ENCODE data around the gene SAFB. TPM values are rescaled to one million over a fixed set of nuclear protein-coding genes. Genes with fewer than 3 reads are reported as not detected.

SAFB gene
- total and polyA plus RNA-seq, 2 of the 13 experiments (the other 11 are each of a cell fraction or from before 2014, with no cell fraction given) = 21.0 to 28.4 TPM

- TF ChIP-seq ZNF644 (CRISPR knock-in tag; IDR thresholded peaks at IDR 0.05; ENCODE audit: low read depth) = no peak
- 0 out of 4 replicates have a peak, but pooled peaks of 1 of the 2 experiments have one; percentile 3 for TF ChIP-seq POLR2A (IDR thresholded peaks at IDR 0.05; ENCODE audit: insufficient read depth in 1 of 2, low read depth in 2 of 2, low read length in 2 of 2)
- intact Hi-C loops (cut with micrococcal nuclease; ENCODE audit: unreplicated experiment) = no loop called here
- Histone ChIP-seq H3K36me3 (replicated peaks in 1 of 2; ENCODE audit: control insufficient read depth in 1 of 2, insufficient read depth in 2 of 2, low read length in 2 of 2) (peaks cover 0 to 3% of the 10 kb centered on the region in 2 experiments; a peak in 1 of 5 replicates), H3K27ac (ENCODE audit: extremely low read length, insufficient read depth, low read length) (no peak overlapping the region), H3K9ac (ENCODE audit: insufficient read depth, low read depth, low read length) (no peak overlapping the region), H3K4me1 (ENCODE audit: insufficient read depth, low read length) (peaks cover 24% of the 10 kb centered on the region), H4K20me1 (ENCODE audit: insufficient read depth, low read length) (no peaks in the 10 kb centered on the region), H3K27me3 (ENCODE audit: control insufficient read depth in 1 of 2, insufficient read depth in 2 of 2, low read length in 2 of 2) (no peaks in the 10 kb centered on the region; a peak in 1 of 5 replicates), H3K79me2 (ENCODE audit: insufficient read depth, low read length) (peaks cover 7% of the 10 kb centered on the region), H3K4me3 (replicated peaks in 1 of 3; ENCODE audit: insufficient read depth in 1 of 3, low read depth in 2 of 3, low read length in 3 of 3) (no peak overlapping the region), H2AFZ (ENCODE audit: low read length) (no peak overlapping the region), H3K9me3 (ENCODE audit: low read length) (no peaks in the 10 kb centered on the region), H3K4me2 (ENCODE audit: low read depth, low read length) (no peak overlapping the region)
- BruUV-seq (replicated peaks) = no TSS peak
- POLR2A ChIA-PET = interaction anchor here (0.7 kb wide), 1 partner anchor 13 kb away, joined by 3 read pairs; the partner anchor contains the start of gene RPL36
- in situ Hi-C loops (cut with HindIII; ENCODE audit: extremely low pct_ligation_motif_present, low pct_unique_long_range_greater_than_20kb) = no loop called here
- CTCF ChIA-PET (ENCODE audit: low intra/inter-chr PET ratio, low total read pairs) = no interaction called here
- no peak for FAIRE-seq
- no peak for ATAC-seq
- no peak for DNase-seq (ENCODE audit: low spot score)
- WGBS (ENCODE audit: low lambda C conversion rate) = 60% methylated on average over 1 of the region's 13 CpGs
These were observed 53.9 kb downstream of the SAFB start for GRCh38 chr19:5676772-5677105.

DNA sequence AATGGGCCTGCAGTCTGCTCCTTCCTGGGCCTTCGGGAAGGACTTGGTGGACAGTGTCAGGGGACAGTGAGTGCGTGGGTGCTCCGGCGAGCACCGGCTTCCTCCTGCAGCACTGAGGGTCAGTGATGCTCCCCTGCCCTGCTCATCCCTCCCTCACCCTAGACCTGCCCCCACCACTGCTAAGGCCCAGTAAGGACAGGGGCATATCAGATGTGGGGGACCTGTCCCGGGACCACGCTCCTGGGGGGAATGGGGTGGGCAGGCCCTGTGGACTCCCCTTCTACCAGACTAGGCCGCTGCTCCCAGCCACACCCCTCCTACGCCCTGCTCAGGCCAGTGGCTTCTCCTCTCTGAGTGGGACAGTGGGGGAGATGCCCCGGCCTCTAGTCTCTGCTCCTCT is 54.3 kb downstream of the SAFB start:
- intact Hi-C loops (cut with micrococcal nuclease; ENCODE audit: unreplicated experiment) = no loop called here
- TF ChIP-seq ZNF724P (CRISPR knock-in tag; IDR thresholded peaks at IDR 0.05; ENCODE audit: borderline replicate concordance) (no peak), KLF15 (CRISPR knock-in tag; IDR thresholded peaks at IDR 0.05; ENCODE audit: borderline replicate concordance) (no peak), NFRKB (IDR thresholded peaks at IDR 0.05) (no peak), ZNF782 (CRISPR knock-in tag; IDR thresholded peaks at IDR 0.05; ENCODE audit: borderline replicate concordance) (no peak), ZBTB1 (CRISPR knock-in tag; IDR thresholded peaks at IDR 0.05; ENCODE audit: borderline replicate concordance) (no peak), ZNF761 (CRISPR knock-in tag; conservative IDR thresholded peaks at IDR 0.05) (no peak), MTF2 (CRISPR knock-in tag; IDR thresholded peaks at IDR 0.05; ENCODE audit: borderline replicate concordance) (no peak), AGO1 (IDR thresholded peaks at IDR 0.05; ENCODE audit: low read depth, low read length, poor library complexity, severe bottlenecking) (no peak), ZNF30 (CRISPR knock-in tag; IDR thresholded peaks at IDR 0.05) (no peak), FOSL1 (CRISPR knock-in tag; IDR thresholded peaks at IDR 0.05; ENCODE audit: borderline replicate concordance) (no peak), ZNF713 (CRISPR knock-in tag; IDR thresholded peaks at IDR 0.05) (no peak), MAFK (conservative IDR thresholded peaks at IDR 0.05 in 1 of 2, IDR thresholded peaks at IDR 0.05 in 1 of 2; ENCODE audit: low read length in 2 of 2) (no peak), ZSCAN25 (CRISPR knock-in tag; IDR thresholded peaks at IDR 0.05) (no peak), SIN3B (IDR thresholded peaks at IDR 0.05; ENCODE audit: low read length) (no peak)
- TF ChIP-seq, protein P1, sequence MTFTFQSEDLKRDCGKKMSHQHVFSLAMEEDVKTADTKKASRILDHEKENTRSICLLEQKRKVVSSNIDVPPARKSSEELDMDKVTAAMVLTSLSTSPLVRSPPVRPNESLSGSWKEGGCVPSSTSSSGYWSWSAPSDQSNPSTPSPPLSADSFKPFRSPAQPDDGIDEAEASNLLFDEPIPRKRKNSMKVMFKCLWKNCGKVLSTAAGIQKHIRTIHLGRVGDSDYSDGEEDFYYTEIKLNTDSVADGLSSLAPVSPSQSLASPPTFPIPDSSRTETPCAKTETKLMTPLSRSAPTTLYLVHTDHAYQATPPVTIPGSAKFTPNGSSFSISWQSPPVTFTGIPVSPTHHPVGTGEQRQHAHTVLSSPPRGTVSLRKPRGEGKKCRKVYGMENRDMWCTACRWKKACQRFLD (CRISPR knock-in tag; IDR thresholded peaks at IDR 0.05; ENCODE audit: borderline replicate concordance) = no peak

More for the DNA sequence above, 54.3 kb downstream of the SAFB start:
- BruUV-seq (replicated peaks) = no TSS peak
- H3K4me1 ChIP-seq (ENCODE audit: insufficient read depth, low read length) = peaks cover 25% of the 10 kb centered on the region
- H3K36me3 ChIP-seq (replicated peaks in 1 of 2; ENCODE audit: control insufficient read depth in 1 of 2, insufficient read depth in 2 of 2, low read length in 2 of 2) = no peaks in the 10 kb centered on the region
- no peak for ATAC-seq
- in situ Hi-C loops (cut with HindIII; ENCODE audit: extremely low pct_ligation_motif_present, low pct_unique_long_range_greater_than_20kb) = no loop called here
- no peak for FAIRE-seq
- no peak overlapping the region for H3K27ac ChIP-seq (ENCODE audit: extremely low read length, insufficient read depth, low read length)
- H3K4me3 ChIP-seq (replicated peaks in 1 of 3; ENCODE audit: insufficient read depth in 1 of 3, low read depth in 2 of 3, low read length in 3 of 3) = no peak overlapping the region
- no peaks in the 10 kb centered on the region; a peak in 1 of 5 replicates for H3K27me3 ChIP-seq (ENCODE audit: control insufficient read depth in 1 of 2, insufficient read depth in 2 of 2, low read length in 2 of 2)
- no peak for DNase-seq (ENCODE audit: low spot score)
- no peak overlapping the region for H2AFZ ChIP-seq (ENCODE audit: low read length)
- ChIA-PET POLR2A (interaction anchor here (1.5 kb wide), 1 partner anchor 55 kb away, joined by 4 read pairs; the partner anchor contains the start of genes SAFB and SAFB2), CTCF (ENCODE audit: low intra/inter-chr PET ratio, low total read pairs) (no interaction called here)
- H3K79me2 ChIP-seq (ENCODE audit: insufficient read depth, low read length) = peaks cover 7% of the 10 kb centered on the region
- no peaks in the 10 kb centered on the region for H3K9me3 ChIP-seq (ENCODE audit: low read length)
- no peaks in the 10 kb centered on the region for H4K20me1 ChIP-seq (ENCODE audit: insufficient read depth, low read length)
- no peak overlapping the region for H3K9ac ChIP-seq (ENCODE audit: insufficient read depth, low read depth, low read length)
- no peak overlapping the region for H3K4me2 ChIP-seq (ENCODE audit: low read depth, low read length)
- WGBS (ENCODE audit: low lambda C conversion rate) = 98% methylated on average over 8 of the region's 10 CpGs
